Fibroblast of skin of left biceps (primary cell): ENCODE measurements around the gene ZACN.

ENCODE experiments used
- DNase-seq, 2 experiments: peaks; one replicate each; pipeline ENCODE4 v3.0.0-alpha.2; 2013; ENCODE audit warnings: low read depth in 2 of 2

ZACN gene

GRCh38 chr17:76131692-76132573 lies 53.0 kb downstream of the ZACN start:
- no peak for DNase-seq
